HG02642 (cell line): ENCODE results near the gene LCN2.
A peak's percentile ranks its signal among the peaks of the same experiment; 100 is the strongest.

Experiments used
- ATAC-seq: cut with Tn5 transposase; IDR thresholded peaks from one replicate; pipeline ENCODE4 v1.9.1; 2021; ENCODE audit warnings: mild to moderate bottlenecking; ENCODE audit not compliant: unreplicated experiment, poor library complexity

Gene LCN2

DNA sequence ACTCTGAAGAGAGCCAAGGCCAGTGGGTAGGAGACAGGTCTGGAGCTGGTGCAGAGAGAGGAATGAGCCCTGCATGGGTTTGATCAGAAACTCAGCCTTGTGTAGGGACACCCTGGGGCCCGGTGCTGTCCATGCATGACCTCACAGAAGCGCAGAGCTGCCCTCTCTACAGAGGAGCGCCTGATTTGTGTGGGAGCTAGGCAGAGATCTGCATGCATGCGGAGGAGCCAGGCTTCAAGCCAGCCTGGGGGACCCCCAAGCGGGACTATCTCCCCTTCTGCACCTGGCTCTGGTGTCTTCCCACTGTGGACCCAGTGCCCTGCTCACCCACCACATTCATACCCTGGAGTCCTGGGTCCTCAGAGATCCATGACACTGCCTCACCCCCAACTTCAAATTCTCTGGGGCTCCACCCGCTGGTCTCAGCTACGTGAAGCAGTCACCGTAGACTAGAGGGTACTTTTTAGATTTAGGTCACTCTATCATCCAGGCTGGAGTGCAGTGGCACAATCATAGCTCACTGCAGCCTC, 2.6 kb upstream of the LCN2 start:
- ATAC-seq, result no peak

DNA sequence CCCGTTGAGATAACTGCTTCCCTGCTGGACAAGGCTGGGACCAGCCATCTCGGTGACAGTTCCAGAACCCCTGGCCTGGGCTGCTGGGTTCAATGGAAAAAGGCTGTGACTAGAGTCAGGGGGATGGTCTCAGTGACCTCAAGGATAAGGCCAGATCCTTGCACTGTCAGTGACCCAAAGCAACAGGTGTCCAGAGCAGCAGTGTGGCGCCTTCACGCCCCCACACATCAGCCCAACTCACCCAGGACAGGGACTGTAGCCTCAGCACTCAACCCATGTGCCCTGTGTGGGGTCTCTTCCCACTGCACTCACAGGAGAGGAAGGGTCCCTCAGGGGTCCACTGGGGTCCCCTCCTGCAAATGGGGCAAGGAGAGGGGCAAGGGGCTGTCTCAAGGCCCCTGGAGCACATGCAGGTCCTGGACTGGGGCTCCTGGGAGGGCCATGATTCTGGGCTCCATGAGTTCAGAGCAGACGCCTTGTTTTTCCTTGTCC, 698 bp upstream of the LCN2 start:
- ATAC-seq, result no peak

DNA sequence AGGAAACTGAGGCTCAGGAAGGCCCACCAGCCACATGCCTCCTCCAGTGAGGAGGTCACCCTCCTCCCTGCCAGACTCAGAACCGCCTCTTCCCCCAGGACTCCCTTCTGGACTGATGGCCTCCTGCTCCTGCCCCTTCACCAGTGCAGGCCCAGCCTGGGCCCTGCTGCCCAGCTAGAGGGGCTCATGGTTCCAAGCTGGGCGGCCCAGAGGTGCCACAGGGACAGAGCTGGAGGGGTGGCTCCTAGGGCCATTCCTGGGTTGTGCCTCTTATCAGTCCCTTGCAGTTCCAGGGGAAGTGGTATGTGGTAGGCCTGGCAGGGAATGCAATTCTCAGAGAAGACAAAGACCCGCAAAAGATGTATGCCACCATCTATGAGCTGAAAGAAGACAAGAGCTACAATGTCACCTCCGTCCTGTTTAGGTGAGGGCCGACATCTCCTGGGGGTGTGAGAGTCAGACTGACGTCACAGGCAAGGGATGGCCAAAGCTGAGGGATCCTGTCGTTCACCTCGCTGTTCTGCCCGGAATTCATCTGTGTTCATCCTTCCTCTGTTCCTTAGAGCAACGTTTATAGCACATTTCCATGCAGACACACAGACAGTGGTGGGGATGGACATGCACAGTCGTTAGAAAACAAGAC, 819 bp downstream of the LCN2 start:
- ATAC-seq, result no peak

DNA sequence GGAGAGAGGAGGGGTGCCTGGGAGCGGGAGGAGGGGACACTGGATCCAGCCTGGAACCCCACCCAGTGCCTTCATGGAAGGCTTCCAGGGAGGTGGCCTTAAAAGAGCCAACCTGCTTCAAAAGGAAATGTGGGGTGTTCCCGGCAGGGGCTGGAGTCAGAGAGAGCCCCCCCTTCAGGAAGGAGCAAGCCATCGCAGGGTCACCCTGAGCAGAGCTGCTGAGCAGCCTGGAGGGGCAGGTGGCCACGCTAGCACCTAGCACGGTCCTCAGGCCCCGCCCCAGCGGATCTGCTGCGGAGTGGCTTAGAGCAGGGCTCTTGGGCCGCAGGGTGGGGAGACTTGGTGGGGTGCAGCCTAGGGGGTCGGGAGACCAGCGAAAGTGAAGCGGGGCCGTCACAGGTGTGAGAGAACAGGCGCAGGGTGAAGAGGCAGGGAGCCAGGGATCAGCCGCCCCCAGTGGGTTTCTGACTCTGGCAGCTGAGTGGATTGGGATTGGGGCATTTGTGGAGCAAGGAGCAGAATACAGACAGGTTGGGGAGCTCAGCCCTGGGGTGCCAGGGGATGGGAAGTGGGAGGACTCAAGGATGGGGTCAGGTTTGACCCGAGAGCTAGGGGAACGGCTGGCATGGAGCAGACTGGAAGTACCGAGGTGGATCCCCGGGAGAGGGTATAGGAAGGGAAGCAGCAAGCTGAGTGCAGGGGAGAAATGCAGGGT, 1.5 kb downstream of the LCN2 start:
- ATAC-seq, result no peak

DNA sequence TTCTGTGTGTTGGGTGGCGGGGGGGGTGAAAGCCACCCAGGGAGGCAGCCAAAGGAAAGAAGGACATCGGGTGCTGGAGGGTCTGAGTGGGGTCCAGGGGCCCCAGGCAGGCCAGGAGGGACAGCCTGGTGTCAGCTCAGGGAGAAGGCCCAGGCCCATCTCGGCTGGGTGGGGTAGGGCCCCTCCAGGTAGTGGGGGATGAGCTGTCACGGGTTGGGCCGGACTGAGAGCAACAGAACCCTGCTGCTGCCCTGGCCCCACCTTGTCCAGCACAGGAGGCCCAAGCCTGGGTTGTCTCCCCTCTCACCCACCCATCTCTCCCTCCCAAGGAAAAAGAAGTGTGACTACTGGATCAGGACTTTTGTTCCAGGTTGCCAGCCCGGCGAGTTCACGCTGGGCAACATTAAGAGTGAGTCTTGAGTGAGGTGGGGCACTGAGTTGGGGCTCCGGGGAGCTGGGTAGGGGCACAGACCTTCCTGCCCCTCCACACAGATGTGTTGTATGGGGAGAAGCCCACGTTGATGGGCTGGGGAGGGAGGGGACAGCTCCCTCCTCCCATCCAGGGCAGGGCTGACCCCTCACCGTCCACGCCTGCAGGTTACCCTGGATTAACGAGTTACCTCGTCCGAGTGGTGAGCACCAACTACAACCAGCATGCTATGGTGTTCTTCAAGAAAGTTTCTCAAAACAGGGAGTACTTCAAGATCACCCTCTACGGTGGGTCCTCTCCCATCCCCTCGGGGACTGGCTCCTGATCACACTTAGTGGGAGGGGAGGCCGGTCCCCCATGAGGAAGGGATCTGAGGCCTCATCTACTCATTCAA, 2.3 kb downstream of the LCN2 start:
- ATAC-seq, result no peak

DNA sequence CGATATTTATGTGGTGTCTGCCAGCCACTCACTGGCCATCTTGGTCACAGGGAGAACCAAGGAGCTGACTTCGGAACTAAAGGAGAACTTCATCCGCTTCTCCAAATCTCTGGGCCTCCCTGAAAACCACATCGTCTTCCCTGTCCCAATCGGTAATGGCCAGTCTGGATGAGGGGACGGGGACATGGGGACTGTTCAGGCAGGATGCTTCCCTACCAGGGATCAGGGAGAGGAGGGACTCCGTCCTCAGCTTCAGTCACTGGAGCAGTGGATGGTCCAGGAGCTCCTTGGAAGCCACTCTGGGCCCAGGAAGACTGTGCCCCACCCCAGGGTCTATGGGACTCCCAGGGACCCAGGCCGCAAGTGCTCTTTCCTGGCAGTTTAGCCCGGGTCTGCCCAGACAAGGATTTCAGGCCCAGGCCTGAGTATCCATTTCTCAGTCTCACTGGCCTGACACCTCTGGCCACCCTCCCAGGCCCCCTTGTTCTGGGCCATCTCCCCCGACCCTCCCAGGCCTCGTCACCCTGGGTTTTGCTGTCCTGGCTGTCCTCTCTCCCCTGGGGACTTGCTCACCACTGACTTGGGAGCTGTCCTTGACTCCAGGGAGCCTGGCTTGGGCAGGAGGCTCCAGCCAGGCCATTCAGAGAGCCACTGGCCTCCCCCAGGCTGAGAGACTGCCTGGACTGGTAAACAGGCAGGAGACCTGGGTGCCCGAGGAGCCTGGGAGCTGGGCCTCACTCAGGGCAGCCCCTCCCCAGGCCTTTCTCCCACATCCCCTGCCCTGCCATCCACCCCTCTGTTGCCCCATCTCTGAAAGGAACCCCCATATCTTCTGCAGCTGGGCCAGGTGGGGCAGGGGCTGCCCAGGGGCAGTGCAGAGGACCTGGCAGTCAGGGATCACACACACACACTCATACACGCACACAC, 3.1 kb downstream of the LCN2 start:
- ATAC-seq, result no peak

DNA sequence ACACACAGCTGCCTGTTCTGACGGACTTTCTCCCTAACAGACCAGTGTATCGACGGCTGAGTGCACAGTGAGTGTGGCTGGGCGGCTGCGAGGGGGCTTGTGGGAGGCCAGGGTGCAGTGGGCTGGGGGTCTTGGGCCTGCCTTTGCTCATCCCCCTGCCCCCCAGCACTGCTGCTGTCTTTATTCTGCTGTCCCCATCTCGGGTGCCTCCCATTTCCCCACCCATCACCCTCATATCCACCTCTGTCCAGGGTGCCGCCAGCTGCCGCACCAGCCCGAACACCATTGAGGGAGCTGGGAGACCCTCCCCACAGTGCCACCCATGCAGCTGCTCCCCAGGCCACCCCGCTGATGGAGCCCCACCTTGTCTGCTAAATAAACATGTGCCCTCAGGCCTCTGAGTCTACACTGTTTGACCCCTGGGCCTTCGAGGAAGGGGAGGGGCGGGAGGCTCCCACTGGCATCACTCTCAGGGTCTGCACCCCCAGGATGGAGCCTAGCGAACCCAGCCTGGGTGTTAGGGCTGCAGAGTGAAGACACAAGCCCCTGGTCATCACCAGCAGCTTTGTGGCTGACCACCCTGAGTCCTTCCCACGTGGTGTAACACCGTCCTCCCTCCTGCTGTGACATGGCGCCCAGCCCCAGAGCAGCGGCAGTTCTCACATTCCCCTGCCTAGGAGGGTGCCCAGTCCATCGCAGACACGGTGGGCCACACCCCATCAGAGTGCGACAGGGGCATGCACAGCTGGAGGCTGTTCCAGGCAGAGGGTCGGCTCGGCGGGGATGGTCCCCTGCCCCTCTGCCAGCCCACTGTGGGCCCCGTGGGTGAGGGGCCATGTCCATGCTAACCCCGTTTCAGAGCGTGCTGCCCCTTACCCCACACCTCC, 4.0 kb downstream of the LCN2 start:
- ATAC-seq, result no peak

DNA sequence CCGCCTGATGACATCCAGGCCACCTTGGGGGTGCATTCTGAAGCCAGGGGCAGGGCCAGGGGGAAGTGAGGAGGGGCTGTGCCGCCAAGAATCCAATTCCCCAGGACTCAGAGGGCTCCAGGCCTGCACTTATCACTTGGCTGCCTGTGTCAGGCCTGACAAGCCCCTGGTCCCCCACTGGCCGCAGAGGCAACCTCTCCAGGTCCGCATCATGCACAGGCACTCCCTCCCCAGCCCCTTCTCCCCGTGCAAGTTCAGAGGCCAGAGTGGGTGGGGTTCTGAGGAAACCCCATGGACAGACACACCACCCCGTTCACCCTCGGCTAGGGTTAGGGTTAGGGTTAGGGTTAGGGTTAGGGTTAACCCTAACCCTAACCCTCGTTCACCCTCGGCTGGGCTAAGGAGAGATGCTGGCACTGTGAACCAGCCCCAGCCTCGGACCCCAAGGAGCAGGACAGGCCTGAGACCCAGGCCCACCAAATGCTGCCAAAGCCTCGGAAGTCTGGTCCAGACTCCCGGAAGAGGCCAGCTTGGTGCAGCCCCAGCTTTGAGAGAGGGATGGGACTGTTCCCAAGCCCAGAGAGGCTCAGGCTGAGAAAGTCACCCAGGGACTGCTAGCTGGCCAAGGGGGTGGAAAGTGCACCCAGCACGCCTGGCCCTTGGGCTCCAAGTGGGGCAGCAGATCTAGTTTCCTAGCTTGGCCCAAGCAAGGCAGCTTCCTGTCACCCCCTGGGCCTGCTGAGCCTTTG, 4.9 kb downstream of the LCN2 start:
- no peak for ATAC-seq

DNA sequence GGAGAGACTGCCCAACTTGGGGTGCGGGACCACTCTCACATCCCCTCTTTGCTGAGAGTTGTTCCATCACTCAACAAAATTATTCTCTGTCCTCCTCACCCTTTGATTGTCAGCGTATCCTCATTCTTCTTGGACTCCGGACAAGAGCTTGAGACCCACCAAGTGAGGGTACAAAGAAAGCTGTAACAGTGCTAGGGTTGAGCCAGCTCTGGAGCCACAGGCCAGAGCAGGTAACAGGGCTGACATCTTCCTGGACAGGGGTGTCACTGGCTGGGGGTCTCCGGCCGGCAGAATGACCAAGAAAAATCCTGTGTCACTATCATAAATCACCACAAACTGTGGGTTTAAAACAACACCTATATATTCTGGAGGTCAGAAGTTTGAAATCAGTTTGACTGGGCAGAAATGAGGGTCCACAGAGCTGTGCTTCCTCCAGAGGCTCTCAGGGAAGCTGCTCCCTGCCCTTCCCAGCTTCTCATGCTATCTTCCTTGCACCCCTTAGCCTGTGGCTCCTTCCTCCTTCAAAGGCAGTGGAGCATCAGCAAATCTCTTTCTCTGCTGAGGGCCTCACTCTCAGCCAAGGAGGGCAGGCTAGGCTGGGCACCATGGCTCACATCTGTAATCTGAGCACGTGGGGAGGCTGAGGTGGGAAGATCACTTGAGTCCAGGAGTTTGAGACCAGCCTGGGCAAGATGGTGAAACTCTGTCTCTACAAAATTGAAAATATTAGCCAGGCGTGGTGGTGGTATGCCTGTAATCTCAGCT, 6.7 kb downstream of the LCN2 start:
- no peak for ATAC-seq

DNA sequence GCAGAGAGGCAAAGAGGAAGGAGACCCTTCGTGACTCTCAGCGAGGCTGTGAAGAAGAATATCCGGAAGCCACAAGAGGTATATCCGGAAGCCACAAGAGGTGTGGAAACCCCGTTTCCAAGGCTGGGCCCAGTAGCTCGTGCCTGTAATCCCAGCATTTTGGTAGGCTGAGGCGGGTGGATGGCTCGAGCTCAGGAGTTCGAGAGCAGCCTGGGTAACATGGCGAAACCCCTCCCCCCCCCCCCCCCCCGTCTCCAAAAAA, 10.2 kb downstream of the LCN2 start:
- peak; percentile 8 for ATAC-seq

DNA sequence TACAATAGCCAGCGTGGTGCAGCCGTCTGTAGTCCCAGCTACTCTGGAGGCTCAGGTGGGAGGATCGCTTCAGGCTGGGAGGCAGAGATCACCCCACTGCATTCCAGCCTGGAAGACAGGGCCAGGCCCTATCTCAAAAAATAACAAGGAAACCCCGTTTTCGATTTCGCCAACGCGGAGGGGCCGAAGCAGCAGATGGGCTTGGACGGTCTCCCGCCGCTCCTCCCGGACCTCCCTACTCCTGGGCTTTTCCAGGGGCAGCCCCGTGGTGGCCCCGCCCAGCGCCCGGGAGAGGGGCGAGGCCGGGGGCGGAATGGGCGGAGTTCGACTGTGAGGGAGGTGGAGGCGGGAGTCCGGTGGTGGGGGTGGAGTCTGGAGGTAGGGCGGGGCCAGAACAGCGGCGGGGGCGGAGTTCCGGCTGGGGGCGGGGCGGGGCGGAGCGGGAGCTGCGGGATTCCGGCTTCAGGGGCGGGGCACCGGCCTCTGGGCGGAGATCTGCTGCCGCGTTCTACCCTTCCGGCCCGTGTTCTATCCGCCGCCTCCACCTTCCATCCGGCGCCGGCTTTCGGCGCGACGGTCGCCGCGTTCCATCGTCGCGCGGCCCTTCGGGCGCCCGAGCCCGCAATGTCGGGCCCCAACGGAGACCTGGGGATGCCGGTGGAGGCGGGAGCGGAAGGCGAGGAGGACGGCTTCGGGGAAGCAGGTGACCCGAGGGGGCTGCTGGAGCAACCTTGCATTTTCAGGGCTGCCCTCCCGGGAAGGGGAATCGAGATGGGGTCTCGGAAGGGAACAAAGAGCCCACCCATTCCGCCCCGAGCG, 10.7 kb downstream of the LCN2 start, which contains the start of gene BBLN:
TSS of gene BBLN (plus strand) at position 482 of the 819 bp plus-strand sequence. CDS start at position 625, 143 bp downstream.
- peak; percentile 80 for ATAC-seq

DNA sequence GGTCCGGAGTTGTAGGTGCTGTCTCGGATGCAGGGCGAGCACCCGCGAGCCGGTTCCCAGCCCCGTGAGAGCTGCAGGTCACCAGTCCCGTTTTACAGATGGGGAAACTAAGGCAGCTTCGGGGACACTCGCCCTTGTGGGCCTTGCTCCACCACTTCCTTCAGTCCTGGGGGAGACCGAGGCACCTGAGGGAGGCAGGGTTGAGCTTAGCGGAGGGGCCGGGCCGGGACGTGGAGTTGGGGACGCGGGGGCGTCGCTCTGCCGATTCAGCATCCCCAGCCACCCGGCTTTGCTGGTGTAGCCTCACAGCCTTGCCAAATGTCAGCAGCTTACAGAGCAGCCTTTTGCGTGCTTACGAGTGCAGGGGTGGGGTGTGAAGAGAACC, 11.3 kb downstream of the LCN2 start:
- peak; percentile 5 for ATAC-seq

DNA sequence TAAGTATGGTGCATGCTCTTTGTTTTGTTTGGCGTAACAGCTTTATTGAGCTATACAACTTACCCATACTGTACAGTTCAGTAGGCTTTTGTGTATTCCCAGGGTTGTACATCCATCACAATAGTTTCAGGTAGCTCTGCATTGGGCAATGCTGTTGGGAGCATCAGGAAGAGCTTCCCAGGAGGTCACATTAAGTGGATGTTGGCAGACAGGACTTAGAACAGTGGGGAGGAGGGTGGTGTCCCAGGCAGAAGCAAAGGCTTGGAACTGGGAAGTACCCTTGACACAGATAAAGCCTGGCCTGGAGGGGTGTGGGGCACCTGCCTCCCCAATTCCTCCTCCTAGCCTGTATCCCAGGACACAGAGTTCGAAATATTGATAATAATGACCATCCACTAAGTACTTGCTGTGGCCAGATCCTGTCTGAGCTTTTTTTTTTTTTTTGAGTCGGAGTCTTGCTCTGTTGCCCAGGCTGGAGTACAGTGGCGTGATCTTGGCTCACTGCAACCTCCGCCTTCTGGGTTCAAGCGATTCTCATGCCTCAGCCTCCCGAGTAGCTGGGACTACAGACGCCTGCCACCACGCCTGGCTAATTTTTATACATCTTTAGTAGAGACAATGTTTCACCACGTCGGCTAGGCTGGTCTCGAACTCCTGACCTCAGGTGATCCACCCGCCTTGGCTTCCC, 12.1 kb downstream of the LCN2 start:
- no peak for ATAC-seq

DNA sequence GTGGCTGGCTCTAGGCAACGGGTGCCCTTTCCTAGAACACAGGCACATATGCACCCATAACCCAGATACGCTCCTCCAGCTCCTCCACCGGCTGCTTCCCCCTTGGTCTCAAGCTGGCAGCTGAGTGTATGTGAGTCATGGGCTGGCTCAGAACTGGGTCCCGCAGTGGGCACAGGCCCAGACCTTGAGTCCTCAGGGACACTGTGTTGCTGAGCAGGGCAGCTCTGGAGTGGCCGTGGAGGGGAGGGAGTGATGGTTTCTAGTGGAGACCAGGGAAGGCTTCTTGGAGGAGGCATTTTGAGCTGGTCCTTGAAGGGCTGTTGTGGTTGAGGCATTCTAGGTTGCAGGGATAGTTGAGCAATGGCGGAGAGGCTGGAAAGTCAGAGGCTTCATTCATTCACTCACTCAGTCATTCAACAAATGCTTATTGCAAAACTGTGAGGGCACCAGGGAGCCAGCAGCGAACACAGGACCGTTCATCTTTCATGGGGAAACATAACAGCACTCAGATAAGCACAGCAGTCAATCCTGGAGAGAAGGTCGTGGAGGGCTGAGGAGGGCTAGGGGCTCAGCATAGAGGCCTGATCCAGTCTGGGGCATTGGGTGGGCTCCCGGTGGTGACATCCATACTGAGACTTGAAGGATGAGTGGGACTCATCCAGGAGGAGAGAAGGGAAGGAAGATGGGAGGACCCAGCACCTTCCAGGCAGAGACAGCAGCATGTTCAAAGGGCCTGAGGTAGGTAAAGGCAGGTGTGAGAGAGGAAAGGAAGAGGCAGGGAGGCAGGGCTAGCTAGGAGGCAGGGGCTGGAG, 13.2 kb downstream of the LCN2 start:
- ATAC-seq, result no peak

DNA sequence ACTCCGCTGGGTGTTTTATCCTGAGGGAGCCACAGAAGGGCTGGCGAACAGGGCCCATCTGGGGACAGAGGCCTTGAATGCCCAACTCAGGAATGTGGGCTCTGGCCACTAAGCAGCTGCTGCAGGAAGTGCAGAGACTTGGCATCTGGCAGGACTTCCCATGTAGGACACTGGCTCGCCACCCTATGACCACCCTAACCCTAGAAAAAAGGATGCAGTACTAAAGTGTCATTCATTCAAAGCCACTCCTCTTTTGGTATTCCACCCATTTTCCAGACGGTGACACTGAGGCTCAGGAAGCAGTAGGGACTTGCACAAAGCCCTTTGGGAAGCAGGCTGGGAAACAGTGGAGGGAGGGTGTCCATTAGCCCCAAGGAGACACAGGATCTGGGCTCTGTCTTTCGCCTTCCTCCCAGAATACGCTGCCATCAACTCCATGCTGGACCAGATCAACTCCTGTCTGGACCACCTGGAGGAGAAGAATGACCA, 13.8 kb downstream of the LCN2 start:
- ATAC-seq, result no peak
